Immature natural killer cell (primary cell): ENCODE measurements around the gene SLC38A7. TPM values are rescaled to one million over a fixed set of nuclear protein-coding genes. Genes with fewer than 3 reads are reported as not detected.
"Not testable (repeated sequence)": the region's sequence is repeated elsewhere in the genome, so short reads cannot be mapped to it uniquely, and the experiment has no call there.

ENCODE experiments used
- DNase-seq, 3 donors: peaks; one replicate each; pipeline ENCODE4 v3.0.0; 2022; ENCODE audit warnings: mixed read lengths in 1 of 3
- H3K27ac Mint-ChIP-seq, 6 donors: one replicate each; pipeline ENCODE4 v1.8.0; 2020; ENCODE audit warnings: mixed read lengths in 6 of 6, mild to moderate bottlenecking in 5 of 6, inconsistent platforms in 4 of 6, moderate library complexity in 3 of 6
- H3K27me3 Mint-ChIP-seq, 3 donors: one replicate each; pipeline ENCODE4 v1.8.0; 2020 to 2021; ENCODE audit warnings: low read depth in 3 of 3, mild to moderate bottlenecking in 3 of 3, mixed read lengths in 3 of 3, moderate library complexity in 3 of 3, inconsistent platforms in 1 of 3
- H3K36me3 Mint-ChIP-seq, 3 donors: one replicate each; pipeline ENCODE4 v1.8.0; 2020; ENCODE audit warnings: mixed read lengths in 3 of 3, inconsistent platforms in 2 of 3, mild to moderate bottlenecking in 2 of 3
- H3K4me1 Mint-ChIP-seq, 2 donors: one replicate each; pipeline ENCODE4 v1.8.0; 2020; ENCODE audit warnings: inconsistent platforms in 2 of 2, mild to moderate bottlenecking in 2 of 2, mixed read lengths in 2 of 2, moderate library complexity in 1 of 2
- H3K4me3 Mint-ChIP-seq, 5 donors: one replicate each; pipeline ENCODE4 v1.8.0; 2020; ENCODE audit warnings: mild to moderate bottlenecking in 5 of 5, mixed read lengths in 5 of 5, inconsistent platforms in 3 of 5, moderate library complexity in 3 of 5
- H3K9me3 Mint-ChIP-seq, 6 donors: one replicate each; pipeline ENCODE4 v1.8.0; 2020; ENCODE audit warnings: mild to moderate bottlenecking in 6 of 6, mixed read lengths in 6 of 6, inconsistent platforms in 4 of 6, moderate library complexity in 3 of 6
- polyA plus RNA-seq, 3 donors: library from polyadenylated mRNA; unstranded; fragments of 300-500 nt; fragmentation: Illumina TruSeq; gene quantifications; one replicate each; pipeline ENCODE4 v1.2.3, GENCODE V29; 2021

SLC38A7 gene
- polyA plus RNA-seq, 3 donors from 2014 or later = 2.3 to 6.8 (median 4.2) TPM

DNA sequence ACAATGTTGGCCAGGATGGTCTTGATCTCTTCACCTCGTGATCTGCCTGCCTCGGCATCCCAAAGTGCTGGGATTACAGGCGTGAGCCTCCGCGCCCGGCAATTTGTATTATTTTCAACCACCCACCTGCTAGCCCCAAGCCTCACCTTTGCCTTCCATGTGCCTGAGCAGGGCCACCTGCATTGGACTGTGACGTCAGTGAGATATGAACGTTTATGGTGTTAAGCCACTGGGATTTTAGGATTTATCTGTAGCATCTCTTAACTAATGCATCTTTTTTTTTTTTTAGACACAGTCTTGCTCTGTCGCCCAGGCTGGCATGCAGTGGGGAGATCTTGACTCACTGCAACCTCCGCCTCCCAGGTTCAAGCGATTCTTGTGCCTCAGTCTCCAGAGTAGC is 24.7 kb downstream of the SLC38A7 start:
- not testable (repeated sequence) for DNase-seq, H3K9me3 Mint-ChIP-seq, H3K27ac Mint-ChIP-seq, H3K4me3 Mint-ChIP-seq, H3K27me3 Mint-ChIP-seq, H3K36me3 Mint-ChIP-seq, H3K4me1 Mint-ChIP-seq

DNA sequence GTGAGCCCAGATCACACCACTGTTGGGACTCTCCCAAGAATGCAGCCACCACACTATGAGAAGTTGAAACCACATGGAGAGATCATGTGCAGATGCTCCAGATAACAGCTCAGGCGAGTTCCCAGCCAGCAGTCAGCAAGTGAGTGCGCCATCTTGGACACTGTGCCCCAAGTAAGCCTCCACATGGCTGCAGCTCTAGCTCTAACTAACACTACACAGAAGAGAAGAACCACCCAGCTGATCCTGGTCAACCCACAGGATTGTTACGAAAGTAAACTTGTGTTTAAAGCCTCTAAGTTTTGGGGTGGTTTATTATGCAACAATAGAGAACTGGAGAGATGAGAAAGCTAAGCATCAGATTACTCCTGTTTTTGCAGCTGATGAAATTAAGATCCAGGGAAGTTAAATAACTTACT is 25.8 kb downstream of the SLC38A7 start:
- Mint-ChIP-seq H3K27ac (no peak overlapping the region), H3K4me3 (no peak overlapping the region), H3K27me3 (peaks cover 0 to 4% (median 0%) of the 10 kb centered on the region in 3 donors), H3K36me3 (no peaks in the 10 kb centered on the region), H3K9me3 (no peaks in the 10 kb centered on the region), H3K4me1 (no peaks in the 10 kb centered on the region)
- no peak for DNase-seq

DNA sequence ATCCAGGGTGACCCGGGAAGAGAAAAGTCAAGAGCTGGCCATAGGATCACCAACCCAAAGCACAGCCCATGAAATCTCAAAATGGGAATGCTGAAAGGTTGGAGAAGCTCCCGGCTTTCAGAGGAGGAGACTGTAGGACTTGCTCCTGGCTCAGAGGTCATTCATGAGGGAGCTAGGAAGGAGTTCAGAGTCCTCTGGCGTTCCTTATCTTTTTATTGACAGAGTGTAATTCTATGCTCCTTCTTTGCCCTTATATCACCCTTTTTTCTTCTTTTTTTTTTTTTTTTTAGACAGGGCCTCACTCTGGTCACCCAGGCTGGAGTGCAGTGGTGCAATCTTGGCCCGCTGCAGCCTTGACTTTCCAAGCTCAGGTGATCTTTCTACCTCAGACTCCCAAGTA is 27.7 kb downstream of the SLC38A7 start:
- Mint-ChIP-seq H3K9me3 (no peaks in the 10 kb centered on the region), H3K27me3 (peaks cover 0 to 4% (median 0%) of the 10 kb centered on the region in 3 donors), H3K4me1 (no peaks in the 10 kb centered on the region), H3K4me3 (no peak overlapping the region), H3K27ac (no peak overlapping the region), H3K36me3 (no peaks in the 10 kb centered on the region)
- DNase-seq = no peak

DNA sequence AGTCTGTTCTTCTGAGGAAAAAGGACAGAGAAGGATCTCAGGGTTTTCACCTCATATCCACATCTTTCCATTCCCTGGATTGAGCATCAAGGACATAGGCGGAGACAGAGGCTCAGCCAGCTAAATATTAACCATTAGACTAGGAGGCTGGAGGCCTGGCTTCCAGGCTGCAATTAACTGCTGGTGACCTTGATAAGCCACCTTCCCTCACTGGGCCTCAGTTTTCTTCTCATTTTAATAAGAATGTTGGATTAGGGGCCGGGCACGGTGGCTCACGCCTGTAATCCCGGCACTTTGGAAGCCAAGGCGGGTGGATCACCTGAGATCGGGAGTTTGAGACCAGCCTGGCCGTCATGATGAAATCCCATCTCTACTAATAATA is 29.4 kb downstream of the SLC38A7 start:
- no peak overlapping the region for H3K27ac Mint-ChIP-seq
- peaks cover 0 to 4% (median 0%) of the 10 kb centered on the region in 3 donors for H3K27me3 Mint-ChIP-seq
- DNase-seq = no peak
- no peaks in the 10 kb centered on the region for H3K36me3 Mint-ChIP-seq
- H3K9me3 Mint-ChIP-seq = no peaks in the 10 kb centered on the region
- H3K4me1 Mint-ChIP-seq = no peaks in the 10 kb centered on the region
- no peak overlapping the region for H3K4me3 Mint-ChIP-seq

DNA sequence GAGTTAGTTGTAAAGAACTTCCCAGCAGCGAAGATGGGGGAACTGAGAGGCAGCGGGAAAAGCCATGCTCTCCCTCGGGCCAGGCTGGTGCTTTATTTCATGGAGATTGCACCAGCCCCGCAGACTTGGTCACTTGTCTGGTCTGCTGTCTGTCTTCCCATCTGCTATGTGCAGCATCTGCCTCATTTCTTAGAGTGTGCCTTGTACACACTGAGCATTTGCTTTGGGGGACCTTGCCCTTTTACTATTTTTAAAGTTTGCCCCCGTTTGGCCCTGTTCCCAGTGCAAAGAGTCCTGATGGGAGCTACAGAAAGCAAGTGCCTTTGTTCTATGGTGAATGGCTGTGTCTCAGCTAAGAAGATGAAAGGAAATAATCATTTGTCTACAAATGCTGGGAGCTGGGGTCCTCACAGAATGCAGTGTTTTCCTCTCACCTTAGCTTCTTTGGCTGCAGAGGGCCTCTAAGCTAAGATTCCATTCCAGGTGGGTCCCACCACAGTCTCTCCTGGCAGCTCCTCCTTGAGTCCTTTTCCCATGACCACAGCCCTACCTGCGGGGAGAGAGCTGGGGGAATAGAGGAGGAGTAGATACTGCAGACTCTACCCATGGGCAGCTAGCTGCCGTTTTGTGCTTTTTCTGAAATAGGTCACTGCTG is 29.9 kb downstream of the SLC38A7 start:
- no peaks in the 10 kb centered on the region for H3K9me3 Mint-ChIP-seq
- DNase-seq = no peak
- H3K27me3 Mint-ChIP-seq = peaks cover 0 to 6% (median 0%) of the 10 kb centered on the region in 3 donors
- no peaks in the 10 kb centered on the region for H3K4me1 Mint-ChIP-seq
- no peak overlapping the region for H3K27ac Mint-ChIP-seq
- no peak overlapping the region for H3K4me3 Mint-ChIP-seq
- no peaks in the 10 kb centered on the region for H3K36me3 Mint-ChIP-seq

DNA sequence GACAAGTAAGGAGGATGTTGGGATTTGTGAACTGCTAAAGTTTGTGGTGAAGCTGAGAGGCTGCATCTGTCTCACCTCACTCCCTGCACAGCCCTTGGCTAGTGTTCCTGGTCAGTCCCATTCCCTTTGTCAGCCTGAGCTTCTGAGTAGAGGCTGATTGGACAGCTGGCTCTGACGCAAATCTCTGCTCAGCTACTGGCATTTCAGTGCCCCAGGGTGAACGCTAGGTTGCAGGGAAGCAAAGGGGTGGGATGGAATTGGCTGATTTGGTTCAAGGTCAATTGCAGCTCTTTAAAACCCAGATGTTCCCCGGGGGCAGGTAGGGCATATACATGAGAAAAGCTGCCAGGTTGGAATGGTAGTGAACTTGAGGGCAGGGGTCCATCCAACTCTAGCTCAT is 31.8 kb downstream of the SLC38A7 start:
- no peaks in the 10 kb centered on the region for H3K4me1 Mint-ChIP-seq
- no peaks in the 10 kb centered on the region for H3K36me3 Mint-ChIP-seq
- H3K9me3 Mint-ChIP-seq = no peaks in the 10 kb centered on the region
- H3K4me3 Mint-ChIP-seq = no peak overlapping the region
- no peak for DNase-seq
- no peak overlapping the region for H3K27ac Mint-ChIP-seq
- H3K27me3 Mint-ChIP-seq = peaks cover 0 to 2% (median 1%) of the 10 kb centered on the region in 3 donors

DNA sequence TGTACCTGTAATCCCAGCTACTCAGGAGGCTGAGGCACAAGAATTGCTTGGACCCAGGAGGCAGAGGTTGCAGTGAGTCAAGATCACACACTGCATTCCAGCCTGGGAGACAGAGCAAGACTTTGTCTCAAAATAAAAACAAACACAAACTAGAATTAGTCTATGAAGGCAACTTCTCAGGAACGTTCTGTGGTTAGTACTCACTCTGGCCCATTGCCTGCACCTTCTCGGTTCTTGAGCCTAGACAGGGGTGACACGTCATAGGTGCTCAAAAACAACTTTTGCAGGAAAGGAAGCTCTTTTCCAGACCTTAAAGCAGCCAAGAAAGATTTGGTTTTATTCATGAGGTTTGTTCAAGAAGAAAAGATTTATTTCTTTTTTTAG is 32.6 kb downstream of the SLC38A7 start:
- Mint-ChIP-seq H3K27ac (no peak overlapping the region), H3K4me1 (no peaks in the 10 kb centered on the region), H3K36me3 (no peaks in the 10 kb centered on the region), H3K27me3 (peaks cover 0 to 2% (median 1%) of the 10 kb centered on the region in 3 donors), H3K4me3 (no peak overlapping the region), H3K9me3 (no peaks in the 10 kb centered on the region)
- no peak for DNase-seq

DNA sequence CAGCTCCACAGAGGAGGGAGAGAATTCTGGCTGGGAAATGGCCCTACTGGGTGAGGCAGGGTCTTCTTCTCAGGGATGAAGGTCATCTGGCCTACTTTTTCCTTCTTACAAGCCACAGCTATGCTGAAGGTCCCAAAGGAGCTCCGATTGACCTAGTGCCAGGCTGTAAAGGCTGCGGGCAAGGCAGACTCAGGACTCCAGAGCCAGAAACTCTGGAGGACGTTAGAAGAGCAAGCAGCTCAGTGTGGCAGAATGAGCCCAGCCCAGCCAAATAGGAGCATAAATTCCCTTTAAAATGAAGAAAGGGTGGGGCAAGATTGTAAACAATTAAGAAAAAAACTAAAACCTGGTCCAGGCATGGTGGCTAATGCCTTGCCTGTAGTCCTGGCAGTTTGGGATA is 34.9 kb downstream of the SLC38A7 start:
- no peaks in the 10 kb centered on the region for H3K4me1 Mint-ChIP-seq
- peaks cover 1 to 2% (median 2%) of the 10 kb centered on the region in 3 donors for H3K27me3 Mint-ChIP-seq
- DNase-seq = no peak
- no peaks in the 10 kb centered on the region for H3K36me3 Mint-ChIP-seq
- no peak overlapping the region for H3K27ac Mint-ChIP-seq
- H3K4me3 Mint-ChIP-seq = no peak overlapping the region
- H3K9me3 Mint-ChIP-seq = no peaks in the 10 kb centered on the region

DNA sequence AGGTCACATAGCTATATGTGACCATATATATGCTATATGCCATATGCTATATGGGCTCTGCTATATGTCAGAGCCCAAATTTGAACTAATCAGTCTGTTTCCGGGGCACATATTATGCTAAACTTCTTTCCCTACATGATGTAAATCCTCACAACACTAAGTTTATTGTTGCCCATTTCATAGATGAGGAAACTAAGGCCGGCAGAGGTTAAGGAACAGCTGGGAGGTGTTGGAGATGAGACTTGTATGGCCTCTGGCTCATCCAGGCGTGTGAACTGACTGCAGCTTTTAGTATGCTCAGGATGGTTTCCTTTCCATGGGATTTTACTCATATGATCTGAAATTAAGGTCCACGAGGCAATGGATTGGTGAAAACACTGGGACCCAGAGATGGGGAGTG is 37.5 kb downstream of the SLC38A7 start:
- no peaks in the 10 kb centered on the region for H3K36me3 Mint-ChIP-seq
- no peak overlapping the region for H3K27ac Mint-ChIP-seq

DNA sequence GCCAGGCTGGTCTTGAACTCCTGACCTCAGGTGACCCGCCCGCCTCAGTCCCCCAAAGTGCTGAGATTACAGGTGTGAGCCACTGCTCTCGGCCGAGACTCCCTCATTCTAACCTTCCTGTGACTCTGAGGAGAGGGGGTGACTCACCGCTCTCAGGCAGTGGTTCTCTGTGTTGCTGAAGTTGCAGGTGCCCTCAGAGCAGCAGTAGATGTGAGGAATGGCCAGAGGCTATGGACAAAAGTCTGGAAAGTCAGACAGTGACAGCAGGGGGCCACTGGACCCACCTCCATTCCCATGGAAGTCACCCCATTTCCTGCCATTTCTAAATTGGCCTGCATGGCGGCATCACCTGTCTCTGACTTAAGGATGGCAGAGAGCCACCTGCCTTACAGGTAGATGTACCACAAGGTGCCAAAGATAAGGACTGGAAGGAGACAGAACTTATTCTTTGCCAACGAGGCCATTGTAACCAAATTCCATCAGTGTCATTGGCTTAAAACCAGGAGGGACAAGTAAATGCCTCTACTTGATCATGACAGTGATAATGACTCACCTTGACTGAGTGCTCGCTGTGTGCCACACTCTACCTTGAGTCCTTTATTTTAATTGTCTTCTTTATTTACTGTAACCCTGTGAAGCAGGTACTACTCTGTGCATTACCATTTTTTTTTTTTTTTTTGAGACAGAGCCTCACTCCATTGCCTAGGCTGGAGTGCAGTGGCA is 39.6 kb downstream of the SLC38A7 start:
- no peaks in the 10 kb centered on the region for H3K9me3 Mint-ChIP-seq
- H3K27me3 Mint-ChIP-seq = peaks cover 1 to 2% (median 2%) of the 10 kb centered on the region in 3 donors
- no peak overlapping the region for H3K4me3 Mint-ChIP-seq
- no peak for DNase-seq
- H3K27ac Mint-ChIP-seq = no peak overlapping the region
- H3K36me3 Mint-ChIP-seq = no peaks in the 10 kb centered on the region
- H3K4me1 Mint-ChIP-seq = no peaks in the 10 kb centered on the region

More for the DNA sequence above, 37.5 kb downstream of the SLC38A7 start:
- H3K9me3 Mint-ChIP-seq = no peaks in the 10 kb centered on the region
- peaks cover 1 to 2% (median 2%) of the 10 kb centered on the region in 3 donors for H3K27me3 Mint-ChIP-seq
- no peaks in the 10 kb centered on the region for H3K4me1 Mint-ChIP-seq
- DNase-seq = no peak
- no peak overlapping the region for H3K4me3 Mint-ChIP-seq

DNA sequence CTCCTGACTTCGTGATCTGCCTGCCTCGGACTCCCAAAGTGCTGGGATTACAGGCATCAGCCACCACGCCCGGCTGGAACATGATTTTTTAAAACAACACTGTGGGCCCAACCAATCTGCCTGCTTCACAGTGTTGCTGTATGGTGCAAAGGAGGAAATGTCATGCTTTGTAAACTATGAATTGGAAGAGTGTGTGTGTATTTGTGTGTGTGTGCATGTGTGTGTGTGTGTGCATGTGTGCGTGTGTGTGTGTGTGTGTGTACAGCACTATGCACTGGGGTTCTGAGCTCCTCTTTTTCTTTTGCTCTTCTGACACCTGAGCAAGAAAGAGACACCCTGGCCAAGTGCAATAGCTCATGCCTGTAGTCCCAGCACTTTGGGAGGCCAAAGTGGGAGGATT is 40.5 kb downstream of the SLC38A7 start:
- Mint-ChIP-seq H3K9me3 (no peaks in the 10 kb centered on the region), H3K4me3 (no peak overlapping the region), H3K27me3 (peaks cover 0 to 4% (median 1%) of the 10 kb centered on the region in 3 donors), H3K4me1 (no peaks in the 10 kb centered on the region), H3K36me3 (no peaks in the 10 kb centered on the region), H3K27ac (no peak overlapping the region)
- DNase-seq = no peak

DNA sequence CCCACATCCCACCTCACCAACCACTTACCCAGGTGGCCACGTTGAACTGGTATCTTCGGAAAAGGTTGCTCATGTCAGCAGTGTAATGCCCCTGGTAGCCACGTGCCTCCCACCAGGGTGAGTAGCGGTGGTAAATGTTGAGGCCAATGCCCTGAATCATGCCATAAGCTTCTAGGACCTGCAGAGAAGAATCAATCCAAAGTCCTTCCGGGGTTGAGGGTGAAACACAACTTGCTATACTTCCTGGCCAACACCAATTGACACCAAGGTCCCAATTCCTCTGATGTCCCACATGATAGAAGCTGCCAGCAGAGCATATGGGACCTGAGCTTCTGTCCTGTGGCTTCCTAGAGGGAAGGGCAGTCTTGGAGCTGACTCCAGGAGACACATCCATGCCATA is 43.6 kb downstream of the SLC38A7 start:
- Mint-ChIP-seq H3K36me3 (no peaks in the 10 kb centered on the region), H3K27me3 (peaks cover 0 to 4% (median 4%) of the 10 kb centered on the region in 3 donors), H3K27ac (no peak overlapping the region), H3K4me3 (no peak overlapping the region), H3K4me1 (no peaks in the 10 kb centered on the region), H3K9me3 (no peaks in the 10 kb centered on the region)
- DNase-seq = no peak

DNA sequence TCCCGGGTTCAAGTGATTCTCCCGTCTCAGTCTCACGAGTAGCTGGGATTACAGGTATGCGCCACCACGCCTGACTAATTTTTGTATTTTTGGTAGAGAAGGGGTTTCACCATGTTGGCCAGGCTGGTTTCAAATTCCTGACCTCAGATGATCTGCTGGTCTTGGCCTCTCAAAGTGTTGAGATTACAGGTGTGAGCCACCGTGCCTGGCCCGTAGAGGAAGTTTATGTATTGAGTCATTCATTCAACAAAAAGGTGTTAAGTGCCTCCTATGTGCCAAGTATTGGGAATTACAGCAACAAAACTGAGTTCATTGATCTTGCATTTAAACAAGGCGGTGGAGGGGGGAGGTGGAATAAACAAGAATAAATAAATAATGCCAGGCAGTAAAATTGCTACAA is 44.7 kb downstream of the SLC38A7 start:
- Mint-ChIP-seq H3K27ac (no peak overlapping the region), H3K36me3 (no peaks in the 10 kb centered on the region), H3K9me3 (no peaks in the 10 kb centered on the region), H3K4me1 (no peaks in the 10 kb centered on the region), H3K4me3 (no peak overlapping the region), H3K27me3 (peaks cover 0 to 4% (median 3%) of the 10 kb centered on the region in 3 donors)
- no peak for DNase-seq

DNA sequence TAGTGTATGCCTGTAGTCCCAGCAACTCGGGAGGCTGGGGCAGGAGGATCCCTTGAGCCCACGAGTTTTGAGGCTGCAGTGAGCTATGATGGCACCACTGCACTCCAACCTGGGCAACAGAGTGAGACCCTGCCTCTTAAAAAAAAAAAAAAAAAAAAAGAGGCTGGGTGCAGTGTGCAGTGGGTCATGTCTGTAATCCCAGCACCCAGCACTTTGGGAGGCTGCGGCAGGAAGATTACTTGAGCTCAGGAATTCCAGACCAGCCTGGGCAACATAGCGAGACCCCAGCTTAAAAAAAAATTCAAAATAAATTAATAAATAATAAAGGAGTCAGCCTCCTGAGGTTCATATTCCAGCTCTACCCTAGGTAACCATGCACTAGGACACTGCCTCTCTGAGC is 45.3 kb downstream of the SLC38A7 start:
- no peaks in the 10 kb centered on the region for H3K36me3 Mint-ChIP-seq
- H3K9me3 Mint-ChIP-seq = no peaks in the 10 kb centered on the region
- no peaks in the 10 kb centered on the region for H3K4me1 Mint-ChIP-seq
- H3K27me3 Mint-ChIP-seq = peaks cover 0 to 4% (median 2%) of the 10 kb centered on the region in 3 donors
- DNase-seq = no peak
- no peak overlapping the region for H3K4me3 Mint-ChIP-seq
- H3K27ac Mint-ChIP-seq = no peak overlapping the region
